ENCODE data around the gene ASGR2. TPM values are rescaled to one million over a fixed set of nuclear protein-coding genes. Genes with fewer than 3 reads are reported as not detected.
A peak's percentile ranks its signal among the peaks of the same experiment; 100 is the strongest.

Gene ASGR2
- total and polyA plus RNA-seq, 2 donors (not counting 1 experiment from before 2014, with no cell fraction given) = not detected

- no peak overlapping the region for H2AFZ ChIP-seq (ENCODE audit: low read length)
- no peak overlapping the region for H3K4me3 ChIP-seq (replicated peaks in 1 of 4; ENCODE audit: control extremely low read depth in 1 of 4, insufficient read depth in 1 of 4, low read depth in 3 of 4, low read length in 4 of 4)
- peaks cover 10% of the 10 kb centered on the region for H3K27me3 ChIP-seq (ENCODE audit: control insufficient read depth, insufficient read depth, low read length)
- H3K4me1 ChIP-seq (ENCODE audit: control insufficient read depth, extremely low read depth, insufficient read depth, low read length) = peaks cover 3% of the 10 kb centered on the region
- H3K9ac ChIP-seq (ENCODE audit: insufficient read depth, low read length) = no peak overlapping the region
- no peak overlapping the region for H3K4me2 ChIP-seq (ENCODE audit: extremely low read depth, insufficient read depth, low read length)
- no peaks in the 10 kb centered on the region for H3K79me2 ChIP-seq (ENCODE audit: control insufficient read depth, insufficient read depth, low read length)
- no peak for TF ChIP-seq CTCF (conservative IDR thresholded peaks at IDR 0.05 in 1 of 2, IDR thresholded peaks at IDR 0.05 in 1 of 2; ENCODE audit: low read depth in 1 of 2, low read length in 2 of 2)
- TF ChIP-seq EZH2 (IDR thresholded peaks at IDR 0.05; ENCODE audit: low read length, missing control alignments) = no peak
- peak in 1 of 2 donors; percentile 79 for DNase-seq (ENCODE audit: low read depth in 2 of 2)
- H4K20me1 ChIP-seq (ENCODE audit: control insufficient read depth, extremely low read depth, insufficient read depth, low read length) = no peaks in the 10 kb centered on the region
- no peaks in the 10 kb centered on the region for H3K36me3 ChIP-seq (ENCODE audit: control insufficient read depth, insufficient read depth, low read length)
- no peaks in the 10 kb centered on the region for H3K9me3 ChIP-seq (ENCODE audit: control insufficient read depth, insufficient read depth, low read depth, low read length)
- no peak overlapping the region for H3K27ac ChIP-seq (ENCODE audit: insufficient read depth, low read length)
These were observed 50.4 kb downstream of the ASGR2 start for GRCh38 chr17:7064261-7064660.

GRCh38 chr17:7063518-7064094 lies 51.0 kb downstream of the ASGR2 start:
- H3K4me2 ChIP-seq (ENCODE audit: extremely low read depth, insufficient read depth, low read length) = no peak overlapping the region
- no peak for TF ChIP-seq CTCF (conservative IDR thresholded peaks at IDR 0.05 in 1 of 2, IDR thresholded peaks at IDR 0.05 in 1 of 2; ENCODE audit: low read depth in 1 of 2, low read length in 2 of 2)
- no peak for TF ChIP-seq EZH2 (IDR thresholded peaks at IDR 0.05; ENCODE audit: low read length, missing control alignments)
- no peak overlapping the region for H3K27ac ChIP-seq (ENCODE audit: insufficient read depth, low read length)
- DNase-seq (ENCODE audit: low read depth in 2 of 2) = peak in 1 of 2 donors; percentile 37
- no peak overlapping the region for H3K9ac ChIP-seq (ENCODE audit: insufficient read depth, low read length)
- no peak overlapping the region for H2AFZ ChIP-seq (ENCODE audit: low read length)
- no peaks in the 10 kb centered on the region for H3K36me3 ChIP-seq (ENCODE audit: control insufficient read depth, insufficient read depth, low read length)
- peaks cover 3% of the 10 kb centered on the region for H3K4me1 ChIP-seq (ENCODE audit: control insufficient read depth, extremely low read depth, insufficient read depth, low read length)
- H3K9me3 ChIP-seq (ENCODE audit: control insufficient read depth, insufficient read depth, low read depth, low read length) = no peaks in the 10 kb centered on the region
- H3K27me3 ChIP-seq (ENCODE audit: control insufficient read depth, insufficient read depth, low read length) = peaks cover 10% of the 10 kb centered on the region
- H3K79me2 ChIP-seq (ENCODE audit: control insufficient read depth, insufficient read depth, low read length) = no peaks in the 10 kb centered on the region
- H3K4me3 ChIP-seq (replicated peaks in 1 of 4; ENCODE audit: control extremely low read depth in 1 of 4, insufficient read depth in 1 of 4, low read depth in 3 of 4, low read length in 4 of 4) = no peak overlapping the region
- no peaks in the 10 kb centered on the region for H4K20me1 ChIP-seq (ENCODE audit: control insufficient read depth, extremely low read depth, insufficient read depth, low read length)

- H3K27me3 ChIP-seq (ENCODE audit: control insufficient read depth, insufficient read depth, low read length) = peaks cover 10% of the 10 kb centered on the region
- H3K79me2 ChIP-seq (ENCODE audit: control insufficient read depth, insufficient read depth, low read length) = no peaks in the 10 kb centered on the region
- H3K36me3 ChIP-seq (ENCODE audit: control insufficient read depth, insufficient read depth, low read length) = no peaks in the 10 kb centered on the region
- H3K9me3 ChIP-seq (ENCODE audit: control insufficient read depth, insufficient read depth, low read depth, low read length) = no peaks in the 10 kb centered on the region
- H3K9ac ChIP-seq (ENCODE audit: insufficient read depth, low read length) = no peak overlapping the region
- peaks cover 3% of the 10 kb centered on the region for H3K4me1 ChIP-seq (ENCODE audit: control insufficient read depth, extremely low read depth, insufficient read depth, low read length)
- no peaks in the 10 kb centered on the region for H4K20me1 ChIP-seq (ENCODE audit: control insufficient read depth, extremely low read depth, insufficient read depth, low read length)
- DNase-seq (ENCODE audit: low read depth in 2 of 2) = peak; percentile 30 to 95
- H3K4me3 ChIP-seq (replicated peaks in 1 of 4; ENCODE audit: control extremely low read depth in 1 of 4, insufficient read depth in 1 of 4, low read depth in 3 of 4, low read length in 4 of 4) = no peak overlapping the region
- H3K27ac ChIP-seq (ENCODE audit: insufficient read depth, low read length) = no peak overlapping the region
- no peak overlapping the region for H3K4me2 ChIP-seq (ENCODE audit: extremely low read depth, insufficient read depth, low read length)
- TF ChIP-seq CTCF (conservative IDR thresholded peaks at IDR 0.05 in 1 of 2, IDR thresholded peaks at IDR 0.05 in 1 of 2; ENCODE audit: low read depth in 1 of 2, low read length in 2 of 2) = no peak
- TF ChIP-seq EZH2 (IDR thresholded peaks at IDR 0.05; ENCODE audit: low read length, missing control alignments) = no peak
- H2AFZ ChIP-seq (ENCODE audit: low read length) = no peak overlapping the region
These were observed 54.3 kb downstream of the ASGR2 start for GRCh38 chr17:7060165-7060891.

Data from fibroblast of lung (primary cell).